NB4 (cell line): ENCODE data around the gene CHRM4.

ENCODE experiments used
- CTCF ChIP-seq: IDR thresholded peaks from one replicate; pipeline ENCODE4 v1.5.1; 2012; ENCODE audit warnings: low read depth, low read length
- MYC ChIP-seq: IDR thresholded peaks from 2 replicates; pipeline ENCODE4 v1.6.1; 2011; ENCODE audit warnings: low read depth, low read length
- POLR2A ChIP-seq: IDR thresholded peaks from 2 replicates; pipeline ENCODE4 v1.6.1; 2011; ENCODE audit warnings: mild to moderate bottlenecking; ENCODE audit not compliant: insufficient read length; ENCODE audit errors: extremely low read depth

- TF ChIP-seq CTCF (no peak), POLR2A (no peak), MYC (no peak)
Observed at GRCh38 chr11:46393231-46393616, 1.6 kb upstream of the CHRM4 start.
